ENCODE results near the gene IFNA8. TPM values are rescaled to one million over a fixed set of nuclear protein-coding genes. Genes with fewer than 3 reads are reported as not detected.

The IFNA8 gene
- polyA plus RNA-seq, 1 donor (not counting 4 experiments of a cell fraction or from before 2014, with no cell fraction given), result not detected

- DNase-seq (ENCODE audit: low read depth, low spot score) (no peak), FAIRE-seq (no peak)
- H3K79me2 ChIP-seq (ENCODE audit: control insufficient read depth, insufficient read depth, low read length), result no peaks in the 10 kb centered on the region
- no peaks in the 10 kb centered on the region for H3K9me3 ChIP-seq (ENCODE audit: control insufficient read depth, low read depth, low read length)
- H3K36me3 ChIP-seq (ENCODE audit: control insufficient read depth in 2 of 2, extremely low read depth in 1 of 2, insufficient read depth in 2 of 2, low read length in 2 of 2), result peaks cover 4% of the 10 kb centered on the region in 2 experiments
- H3K27me3 ChIP-seq (ENCODE audit: control insufficient read depth, extremely low read depth, insufficient read depth, low read length), result no peaks in the 10 kb centered on the region
- H3K27ac ChIP-seq (ENCODE audit: control insufficient read depth, insufficient read depth, low read length), result no peak overlapping the region
- no peaks in the 10 kb centered on the region for H3K9me1 ChIP-seq (ENCODE audit: control insufficient read depth, extremely low read depth, insufficient read depth, low read length)
- peaks cover 14% of the 10 kb centered on the region for H3K4me1 ChIP-seq (ENCODE audit: control insufficient read depth, extremely low read depth, insufficient read depth, low read length)
- no peak overlapping the region for H3K9ac ChIP-seq (ENCODE audit: control insufficient read depth, extremely low read depth, insufficient read depth, low read length)
- no peak overlapping the region for H2AFZ ChIP-seq (ENCODE audit: control insufficient read depth, low read length)
- H3K4me2 ChIP-seq (ENCODE audit: control insufficient read depth, extremely low read depth, insufficient read depth, low read depth, low read length), result no peak overlapping the region
- H4K20me1 ChIP-seq (ENCODE audit: control insufficient read depth, extremely low read depth, insufficient read depth, low read length), result no peaks in the 10 kb centered on the region
- TF ChIP-seq EZH2 (IDR thresholded peaks at IDR 0.05; ENCODE audit: low read length) (no peak), CTCF (optimal IDR thresholded peaks at IDR 0.05 in 1 of 3, IDR thresholded peaks at IDR 0.05 in 1 of 3, conservative IDR thresholded peaks at IDR 0.05 in 1 of 3; ENCODE audit: extremely low read depth in 1 of 3, insufficient read depth in 2 of 3, low read length in 3 of 3) (no peak)
- dilution Hi-C loops (cut with MboI; ENCODE audit: extremely low pct_ligation_motif_present, low sequenced_read_pairs), result no loop called here
- no peak overlapping the region for H3K4me3 ChIP-seq (ENCODE audit: control insufficient read depth in 2 of 3, extremely low read depth in 1 of 3, insufficient read depth in 2 of 3, low read depth in 1 of 3, low read length in 3 of 3)
Measured at GRCh38 chr9:21450733-21451394, 41.9 kb downstream of the IFNA8 start.

GRCh38 chr9:21452681-21453080, 43.8 kb downstream of the IFNA8 start:
- Histone ChIP-seq H3K9me3 (ENCODE audit: control insufficient read depth, low read depth, low read length) (no peaks in the 10 kb centered on the region), H3K9ac (ENCODE audit: control insufficient read depth, extremely low read depth, insufficient read depth, low read length) (no peak overlapping the region), H3K36me3 (ENCODE audit: control insufficient read depth in 2 of 2, extremely low read depth in 1 of 2, insufficient read depth in 2 of 2, low read length in 2 of 2) (peaks cover 4 to 6% of the 10 kb centered on the region in 2 experiments), H3K27ac (ENCODE audit: control insufficient read depth, insufficient read depth, low read length) (no peak overlapping the region), H3K4me2 (ENCODE audit: control insufficient read depth, extremely low read depth, insufficient read depth, low read depth, low read length) (no peak overlapping the region), H4K20me1 (ENCODE audit: control insufficient read depth, extremely low read depth, insufficient read depth, low read length) (no peaks in the 10 kb centered on the region), H3K9me1 (ENCODE audit: control insufficient read depth, extremely low read depth, insufficient read depth, low read length) (no peaks in the 10 kb centered on the region), H3K79me2 (ENCODE audit: control insufficient read depth, insufficient read depth, low read length) (no peaks in the 10 kb centered on the region), H3K27me3 (ENCODE audit: control insufficient read depth, extremely low read depth, insufficient read depth, low read length) (no peaks in the 10 kb centered on the region), H3K4me1 (ENCODE audit: control insufficient read depth, extremely low read depth, insufficient read depth, low read length) (peaks cover 14% of the 10 kb centered on the region), H2AFZ (ENCODE audit: control insufficient read depth, low read length) (no peak overlapping the region), H3K4me3 (ENCODE audit: control insufficient read depth in 2 of 3, extremely low read depth in 1 of 3, insufficient read depth in 2 of 3, low read depth in 1 of 3, low read length in 3 of 3) (no peak overlapping the region)
- no peak for FAIRE-seq
- DNase-seq (ENCODE audit: low read depth, low spot score), result no peak
- TF ChIP-seq CTCF (optimal IDR thresholded peaks at IDR 0.05 in 1 of 3, IDR thresholded peaks at IDR 0.05 in 1 of 3, conservative IDR thresholded peaks at IDR 0.05 in 1 of 3; ENCODE audit: extremely low read depth in 1 of 3, insufficient read depth in 2 of 3, low read length in 3 of 3), result no peak
- dilution Hi-C loops (cut with MboI; ENCODE audit: extremely low pct_ligation_motif_present, low sequenced_read_pairs), result no loop called here

Data from keratinocyte (primary cell).